Eye (tissue), 1 donor: ENCODE results near the gene POLR1G.
"Not testable (repeated sequence)": the region's sequence is repeated elsewhere in the genome, so short reads cannot be mapped to it uniquely, and the experiment has no call there.

Source experiments
- DNase-seq: peaks from one replicate; pipeline ENCODE4 v3.0.0-alpha.2; 2015

The POLR1G gene

DNA sequence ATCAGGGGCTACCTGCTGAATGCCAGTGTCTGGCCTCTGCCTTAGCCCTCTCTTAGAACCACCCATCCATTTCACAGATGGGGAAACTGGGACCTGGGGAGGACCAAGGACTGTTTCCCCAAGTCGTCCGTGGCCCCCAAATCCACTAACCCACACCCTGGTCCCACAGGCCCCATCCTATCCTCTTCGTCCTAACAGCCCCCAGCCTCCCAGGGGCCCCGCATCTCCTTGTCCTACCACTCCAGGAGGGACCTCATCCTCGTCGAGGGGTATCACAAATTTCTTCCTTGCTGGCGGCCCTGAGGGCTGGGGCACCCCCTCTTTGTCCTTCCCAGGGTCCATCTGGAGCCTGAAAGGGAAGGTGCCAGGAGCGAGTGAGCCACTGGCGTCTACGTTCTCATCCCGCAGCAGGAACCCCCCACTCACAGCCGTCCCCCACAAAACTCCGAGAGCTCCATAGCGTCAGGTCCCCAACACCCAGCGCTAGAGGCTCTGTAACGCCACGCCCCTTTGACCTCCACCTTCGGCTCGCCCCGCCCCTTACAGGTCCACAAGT is 16.7 kb downstream of the POLR1G start:
- no peak for DNase-seq

DNA sequence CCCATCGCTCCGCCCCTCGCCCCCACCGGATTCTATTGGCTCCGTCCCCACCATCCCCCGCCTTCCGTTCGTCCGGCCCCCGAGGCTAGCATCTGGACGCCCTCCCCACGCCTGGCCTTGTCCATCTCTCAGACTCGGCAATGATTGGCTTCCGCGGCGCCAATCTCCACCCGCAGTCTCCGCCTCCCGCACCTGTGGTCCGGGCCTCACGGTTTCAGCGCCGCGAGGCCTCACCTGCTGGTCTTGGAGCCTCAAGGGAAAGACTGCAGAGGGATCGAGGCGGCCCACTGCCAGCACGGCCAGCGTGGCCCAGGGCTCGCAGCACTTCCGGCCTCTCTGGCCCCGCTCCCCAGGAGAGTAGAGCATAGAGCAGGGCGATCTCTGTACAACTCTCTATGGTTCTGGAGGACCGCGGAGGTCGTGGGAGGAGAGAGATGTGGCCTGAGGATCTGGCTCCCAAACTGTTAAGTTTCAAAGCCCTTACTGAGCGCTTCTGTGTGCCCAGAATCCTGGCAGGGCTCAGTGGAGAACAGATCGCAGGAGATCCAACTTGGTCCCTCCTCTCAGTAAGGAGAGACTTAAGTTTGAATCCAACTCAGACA is 17.2 kb downstream of the POLR1G start, which contains the start of gene ERCC1:
ERCC1 (minus strand) TSS at position 329 of the 602 bp plus-strand sequence. CDS start 543 bp downstream, outside the sequence.
- DNase-seq: peak; percentile 97

DNA sequence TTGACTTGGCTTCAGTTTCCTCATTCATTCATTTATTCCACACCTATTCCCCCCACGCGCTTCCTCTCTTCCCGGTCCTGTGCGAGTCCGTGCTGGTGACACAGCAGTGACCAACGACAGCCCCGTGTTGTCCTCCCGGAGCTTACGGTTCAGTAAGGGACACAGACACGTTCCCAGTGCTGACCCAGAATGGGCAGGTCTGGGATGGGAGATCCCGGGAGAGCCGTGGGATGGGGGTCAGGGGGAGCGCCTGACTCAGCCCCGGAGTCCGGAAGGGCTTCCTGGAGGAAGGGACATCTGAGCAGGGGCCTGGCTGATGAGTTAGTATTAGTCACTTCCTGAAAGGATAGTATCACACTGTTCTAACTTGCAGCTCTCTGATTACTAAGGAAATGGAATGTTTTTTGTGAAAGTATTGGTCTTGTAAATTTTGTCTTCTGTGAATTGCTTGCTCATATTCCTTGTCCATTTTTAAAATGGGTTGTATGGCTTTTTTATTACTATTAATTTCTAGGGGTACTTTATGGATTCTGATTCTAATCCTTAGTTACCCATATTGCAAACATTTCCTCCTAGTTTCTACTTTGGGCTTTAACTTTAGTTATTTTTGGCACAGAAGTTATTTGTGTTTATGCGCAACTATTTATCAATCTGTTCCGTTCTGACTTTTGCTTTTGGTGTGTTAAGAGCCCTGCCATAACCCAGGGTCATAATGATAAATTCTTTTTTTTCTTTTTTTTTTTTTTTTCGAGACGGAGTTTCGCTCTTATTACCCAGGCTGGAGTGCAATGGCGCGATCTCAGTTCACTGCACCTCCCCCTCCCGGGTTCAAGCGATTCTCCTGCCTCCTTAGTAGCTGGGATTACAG is 18.0 kb downstream of the POLR1G start:
- no peak for DNase-seq

DNA sequence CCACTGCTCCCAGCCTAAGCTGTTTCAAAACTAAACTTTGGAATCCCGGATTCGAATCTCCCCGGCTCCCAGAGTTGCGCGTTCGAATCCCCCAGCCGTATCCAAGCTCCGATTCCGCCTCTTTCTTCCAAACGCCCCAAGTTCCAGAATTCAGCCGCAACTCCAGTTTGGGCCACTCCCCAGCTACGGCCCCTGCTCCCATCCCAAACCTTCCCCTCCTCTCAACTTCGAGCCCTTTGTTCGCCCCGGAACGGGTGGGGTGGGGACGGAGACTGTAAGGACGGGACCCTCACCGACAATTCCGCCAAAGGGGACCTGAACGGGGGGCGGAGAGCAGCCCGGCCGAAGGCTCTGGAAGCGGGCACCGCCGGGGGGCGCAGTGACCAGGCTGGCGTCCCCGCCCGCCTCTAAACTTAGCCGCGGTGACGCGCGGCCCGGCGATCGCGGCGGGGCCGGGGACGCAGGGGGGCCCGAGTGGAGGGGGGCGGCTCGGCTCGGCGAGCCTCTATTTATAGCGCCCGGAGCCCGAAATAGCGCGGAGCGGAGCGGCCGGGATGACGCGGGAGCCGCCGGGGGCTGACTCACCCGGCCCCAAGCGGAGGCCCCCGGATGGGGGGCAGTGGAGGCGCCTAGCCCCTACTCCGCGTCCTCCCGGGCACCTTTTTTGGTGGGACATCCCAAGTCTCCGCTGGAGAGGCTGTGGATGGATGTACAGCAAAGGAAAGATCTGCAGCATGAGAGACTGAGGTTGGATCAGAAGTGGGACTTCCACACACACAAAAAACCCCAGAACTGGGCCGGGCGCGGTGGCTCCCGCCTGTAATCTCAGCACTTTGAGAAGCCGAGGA is 22.2 kb downstream of the POLR1G start:
- DNase-seq: peak; percentile 60

DNA sequence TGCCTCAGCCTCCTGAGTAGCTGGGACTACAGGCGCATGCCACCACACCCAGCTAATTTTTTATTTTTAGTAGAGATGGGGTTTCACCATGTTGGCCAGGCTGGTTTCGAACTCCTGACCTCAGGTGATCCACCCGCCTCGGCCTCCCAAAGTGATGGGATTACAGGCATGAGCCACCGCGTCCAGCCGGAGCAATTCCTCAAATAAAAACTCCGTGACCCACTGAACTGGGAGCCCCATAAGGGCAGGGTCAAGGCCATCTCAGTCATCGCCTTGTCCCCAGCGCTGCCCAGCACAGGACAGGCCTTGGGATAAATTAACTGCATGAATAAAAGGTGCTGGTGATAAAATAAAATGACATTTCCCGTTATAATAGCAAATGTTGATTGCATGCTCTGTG is 23.5 kb downstream of the POLR1G start:
- DNase-seq: not testable (repeated sequence)

DNA sequence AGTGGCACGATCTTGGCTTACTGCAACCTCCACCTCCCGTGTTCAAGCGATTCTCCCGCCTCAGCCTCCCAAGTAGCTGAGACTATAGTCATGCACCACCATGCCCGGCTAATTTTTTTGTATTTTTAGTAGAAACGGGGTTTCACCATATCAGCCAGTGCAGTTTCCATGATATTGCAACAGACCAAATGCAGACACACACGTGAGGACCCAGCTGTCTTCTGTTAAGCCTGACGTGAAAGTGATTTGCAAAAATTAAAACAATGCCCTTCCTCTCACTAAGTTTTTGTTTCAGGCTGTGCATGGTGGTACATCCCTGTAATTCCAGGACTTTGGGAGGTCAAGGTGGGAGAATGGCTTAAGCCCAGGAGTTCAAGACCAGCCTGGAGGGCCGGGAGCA is 24.6 kb downstream of the POLR1G start:
- DNase-seq: not testable (repeated sequence)

DNA sequence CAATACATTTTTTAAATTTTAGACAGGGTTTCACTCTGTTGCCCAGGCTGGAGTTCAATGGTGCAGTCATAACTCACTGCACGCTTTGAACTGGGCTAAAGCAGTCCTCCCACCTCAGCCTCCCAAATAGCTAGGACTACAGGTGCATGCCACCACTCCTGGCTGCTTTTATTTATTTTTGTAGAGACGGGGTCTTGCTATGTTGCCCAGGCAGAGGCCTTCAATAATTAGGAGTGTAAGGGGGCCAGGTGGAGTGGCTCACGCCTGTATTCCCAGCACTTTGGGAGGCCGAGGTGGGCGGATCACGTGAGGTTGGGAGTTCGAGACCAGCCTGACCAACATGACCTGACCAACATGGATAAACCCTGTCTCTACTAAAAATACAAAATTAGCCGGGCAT is 26.1 kb downstream of the POLR1G start:
- not testable (repeated sequence) for DNase-seq

DNA sequence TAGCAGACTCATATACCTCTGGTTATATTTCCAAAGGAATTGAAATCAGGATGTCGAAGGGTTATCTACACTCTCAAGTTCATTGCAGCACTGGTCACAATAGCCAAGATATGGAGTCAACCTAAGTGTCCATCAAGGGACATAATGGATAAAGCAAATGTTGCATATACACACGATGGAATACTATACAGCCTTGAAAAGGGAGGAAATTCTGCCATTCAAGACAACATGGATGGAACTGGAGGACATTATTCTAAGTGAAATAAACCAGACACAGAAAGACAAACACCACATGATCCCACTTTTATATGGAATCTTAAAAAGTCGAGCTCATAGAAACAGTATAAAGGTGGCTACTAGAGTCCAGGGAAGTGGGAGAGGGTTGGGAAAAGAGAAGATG is 30.9 kb downstream of the POLR1G start:
- DNase-seq: no peak

DNA sequence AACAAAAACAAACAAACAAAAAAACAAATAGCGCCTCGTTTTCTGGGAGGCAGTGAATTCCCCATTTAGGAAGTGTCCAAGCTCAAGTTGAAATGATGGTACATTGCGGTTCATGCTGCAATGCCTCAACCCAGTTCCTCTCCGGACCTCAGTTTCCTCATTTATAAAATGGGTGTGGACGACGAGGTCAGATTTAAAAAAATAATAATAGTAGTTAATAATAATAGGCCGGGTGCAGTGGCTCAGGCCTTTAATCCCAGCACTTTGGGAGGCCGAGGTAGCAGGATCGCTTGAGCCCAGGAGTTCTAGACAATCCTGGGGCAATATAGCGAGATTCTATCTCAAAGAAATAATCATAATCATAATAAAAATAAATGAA is 32.7 kb downstream of the POLR1G start:
- no peak for DNase-seq

DNA sequence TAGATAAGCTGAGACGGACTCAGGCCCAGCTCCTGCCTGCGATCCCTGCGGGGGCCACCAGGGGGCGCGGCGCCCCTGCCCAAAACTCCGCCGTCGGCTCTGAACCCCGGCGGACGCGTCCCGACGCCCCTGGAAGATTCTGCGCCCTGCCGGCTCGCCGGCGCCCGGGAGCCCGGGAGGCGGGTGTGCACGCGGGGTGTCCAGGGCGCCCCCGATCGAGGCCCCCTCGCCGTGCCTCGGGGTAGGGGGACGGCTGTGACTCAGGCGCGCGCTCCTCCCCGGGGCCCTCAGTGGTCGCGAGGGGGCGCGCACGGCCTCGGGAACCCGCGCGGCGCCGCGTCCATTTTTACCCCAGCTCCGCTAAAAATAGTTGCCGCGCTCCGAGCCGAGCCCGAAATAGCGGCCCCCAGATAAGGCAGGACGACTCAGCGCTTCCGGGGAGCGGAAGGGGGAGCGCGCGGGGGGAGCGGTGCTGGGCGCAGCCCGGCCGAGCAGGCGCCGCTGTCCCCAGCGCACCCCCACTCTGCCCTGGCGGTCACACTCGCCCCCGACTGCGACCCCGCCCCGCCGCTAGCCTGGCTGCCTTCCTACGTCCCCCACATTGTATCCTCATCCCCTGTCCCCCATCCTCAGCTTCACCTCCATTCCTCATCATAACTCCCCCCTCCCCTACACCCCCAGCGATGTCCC is 33.3 kb downstream of the POLR1G start:
- peak; percentile 95 for DNase-seq

DNA sequence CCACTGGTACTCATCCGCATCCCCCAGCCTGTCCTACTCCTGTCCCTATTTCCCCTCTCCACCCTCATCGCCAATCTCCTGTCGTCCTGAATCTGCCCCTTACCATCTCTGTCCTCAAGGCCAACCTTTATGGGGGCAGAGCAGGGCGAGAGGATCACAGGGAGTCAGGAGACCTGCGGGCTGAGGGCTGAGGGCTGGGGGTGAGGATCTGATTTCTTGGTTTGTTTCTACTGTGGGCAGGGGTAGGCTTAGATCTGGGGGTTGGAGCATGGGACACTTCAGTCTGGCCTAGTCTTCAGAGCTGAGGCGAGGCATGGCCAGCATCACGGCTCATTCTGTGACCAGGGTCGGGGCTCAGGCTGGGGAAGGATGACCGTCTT is 33.8 kb downstream of the POLR1G start:
- DNase-seq: peak; percentile 59

DNA sequence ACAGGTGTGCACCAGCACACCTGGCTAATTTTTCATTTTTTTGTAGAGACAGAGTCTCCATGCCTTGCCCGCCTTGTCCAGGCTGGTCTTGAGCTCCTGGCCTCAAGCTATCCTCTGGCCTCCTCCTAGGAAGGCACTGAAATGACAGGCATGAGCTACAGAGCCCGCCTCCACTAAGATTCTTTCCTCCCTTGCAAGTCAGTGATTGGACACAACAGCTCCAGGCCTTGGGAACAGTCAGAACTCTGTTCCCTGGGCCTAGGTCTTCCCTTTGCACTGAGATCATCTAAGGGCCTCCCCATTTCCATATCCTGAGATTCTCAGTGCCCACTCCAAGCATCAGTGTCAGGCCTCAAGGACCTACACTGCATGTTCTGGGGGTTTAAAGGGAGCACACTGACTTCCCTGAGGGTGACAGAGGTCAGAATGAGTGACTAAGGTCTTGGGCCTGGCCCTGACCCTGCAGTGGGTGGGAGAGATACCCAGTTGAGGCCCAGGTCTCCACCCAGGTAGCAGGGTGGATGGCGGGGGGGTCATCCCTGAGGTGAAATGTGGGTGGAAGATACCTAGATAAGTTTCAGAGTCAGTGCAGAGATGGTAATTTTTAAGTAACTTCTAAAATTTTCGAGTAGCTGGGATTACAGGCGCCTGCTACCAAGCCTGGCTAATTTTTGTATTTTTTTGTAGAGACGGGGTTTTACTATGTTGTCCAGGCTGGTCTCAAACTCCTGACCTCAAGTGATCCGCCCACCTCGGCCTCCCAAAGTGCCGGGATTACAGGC is 34.6 kb downstream of the POLR1G start:
- DNase-seq: peak; percentile 60

DNA sequence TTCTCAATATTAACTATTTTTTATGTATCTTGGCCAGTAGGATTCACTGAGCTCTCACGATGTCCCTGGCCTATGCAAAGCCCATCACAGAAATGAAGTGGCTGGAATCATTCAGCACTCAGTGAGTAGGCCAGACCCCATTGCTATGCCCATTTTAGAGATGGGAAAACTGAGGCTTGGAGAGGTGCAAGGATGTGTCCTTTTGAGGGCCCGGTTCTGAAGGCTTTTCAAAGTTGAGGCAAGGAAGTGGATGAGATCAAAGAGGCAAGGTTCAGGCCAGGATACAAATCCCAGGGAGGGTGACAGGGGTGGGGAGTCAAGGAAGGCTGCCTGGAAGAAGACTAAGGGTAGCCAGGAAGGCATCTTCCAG is 35.9 kb downstream of the POLR1G start:
- peak; percentile 39 for DNase-seq

DNA sequence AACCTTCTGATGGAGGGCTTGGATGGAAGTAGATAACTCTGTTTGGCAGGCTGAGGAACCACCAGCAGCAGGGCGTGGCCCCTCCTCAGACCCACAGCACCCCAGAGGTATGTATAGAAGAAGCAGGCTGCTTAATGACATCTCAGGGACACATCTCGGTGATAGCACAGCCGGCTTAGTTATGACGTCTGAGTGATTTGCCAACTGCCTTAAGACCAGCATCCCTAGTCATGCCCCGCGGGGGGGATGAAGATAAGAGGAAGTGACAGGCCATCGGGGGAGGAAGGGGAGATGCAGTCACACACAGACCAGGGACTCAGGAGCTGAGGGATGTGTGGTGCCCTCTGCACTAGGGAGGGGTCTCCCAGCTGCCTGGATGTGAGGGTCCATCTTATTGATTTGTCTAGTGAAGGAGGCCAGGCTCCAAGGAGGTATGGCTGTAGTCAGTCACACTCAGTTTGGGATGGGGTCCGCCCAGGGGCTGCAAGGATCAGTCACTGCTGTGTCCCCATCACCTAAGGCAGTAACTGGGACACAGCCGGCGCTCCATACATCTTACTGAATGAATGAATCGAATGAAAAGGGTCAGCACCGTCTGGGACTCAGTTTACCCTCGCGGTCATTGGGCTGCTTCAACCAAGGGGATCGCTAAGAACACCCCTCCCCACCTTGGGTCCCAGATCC is 36.5 kb downstream of the POLR1G start:
- DNase-seq: peak; percentile 90

DNA sequence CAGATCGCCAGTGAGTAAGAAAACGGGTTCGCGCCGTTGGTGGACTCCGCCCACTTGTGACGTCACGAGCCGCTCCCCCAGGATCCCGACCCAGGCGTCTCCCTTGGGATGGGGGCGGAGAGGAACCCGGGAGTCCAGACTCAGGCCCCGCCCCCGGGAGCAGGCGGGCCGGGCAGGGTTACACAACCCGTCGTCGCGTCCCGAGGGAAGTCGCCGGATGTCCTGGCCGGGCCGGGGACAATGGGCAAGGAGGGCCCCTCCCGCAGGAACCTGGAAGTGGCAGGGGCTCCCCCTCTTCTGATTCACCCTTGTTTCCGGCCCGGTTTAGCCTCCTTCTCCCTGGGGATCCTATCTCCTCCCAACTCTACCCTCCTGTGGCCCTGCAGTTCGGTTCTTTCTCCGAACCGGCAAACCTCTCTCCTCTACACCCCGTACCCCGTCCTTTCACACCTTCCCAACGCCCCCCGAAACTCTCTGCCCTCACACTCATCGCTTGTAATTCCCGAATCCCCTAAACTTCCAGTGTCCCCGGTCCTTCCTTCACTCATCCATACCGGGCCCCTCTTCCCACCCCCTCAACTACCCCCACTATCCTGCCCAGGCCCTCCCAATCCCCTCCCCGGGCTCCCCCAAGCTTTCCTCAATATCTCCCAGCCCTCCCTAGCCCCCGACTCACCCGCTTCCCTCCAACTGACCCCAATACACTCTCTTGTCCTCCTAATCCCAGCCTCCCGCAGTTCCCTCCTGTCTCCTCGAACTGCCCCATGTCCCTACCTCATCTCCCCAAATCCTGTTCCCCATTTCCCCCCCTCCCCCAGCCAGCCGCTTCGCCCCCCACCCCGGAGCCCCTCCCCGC is 37.2 kb downstream of the POLR1G start:
- peak; percentile 93 for DNase-seq

DNA sequence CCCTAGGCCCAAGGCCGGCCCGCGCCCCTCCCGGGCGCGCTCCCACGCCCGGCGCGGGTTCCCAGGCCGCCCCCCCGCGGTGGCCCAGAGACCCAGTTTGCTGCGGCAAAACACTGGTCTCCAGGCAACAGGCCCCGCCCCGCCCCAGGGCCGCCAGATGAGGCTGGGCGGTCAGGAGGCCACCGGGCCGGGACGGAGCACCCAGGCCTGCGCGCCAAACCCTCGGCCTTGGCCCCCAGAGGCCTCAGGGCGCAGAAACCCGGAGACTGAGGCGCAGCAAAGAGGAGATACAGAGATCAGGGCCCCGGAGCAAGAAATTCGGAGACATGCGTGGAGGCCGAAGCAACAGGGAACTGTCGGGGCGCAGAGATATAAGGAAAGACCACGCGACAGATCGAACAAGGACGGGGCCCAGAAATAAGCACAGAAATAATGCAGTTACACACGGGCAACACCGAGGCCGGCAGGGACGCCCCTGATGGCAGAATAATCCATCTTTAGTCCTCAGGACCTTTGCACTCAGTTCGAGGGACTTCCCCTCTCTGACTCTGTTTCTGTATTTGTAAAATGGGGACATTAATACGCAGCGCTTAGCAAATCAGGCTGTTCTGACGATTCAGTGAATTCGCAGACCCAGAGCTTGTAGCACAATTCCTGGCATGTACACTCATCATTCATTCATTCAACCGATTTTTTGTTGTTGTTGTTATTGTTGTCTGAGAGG is 38.0 kb downstream of the POLR1G start:
- DNase-seq: peak; percentile 95

DNA sequence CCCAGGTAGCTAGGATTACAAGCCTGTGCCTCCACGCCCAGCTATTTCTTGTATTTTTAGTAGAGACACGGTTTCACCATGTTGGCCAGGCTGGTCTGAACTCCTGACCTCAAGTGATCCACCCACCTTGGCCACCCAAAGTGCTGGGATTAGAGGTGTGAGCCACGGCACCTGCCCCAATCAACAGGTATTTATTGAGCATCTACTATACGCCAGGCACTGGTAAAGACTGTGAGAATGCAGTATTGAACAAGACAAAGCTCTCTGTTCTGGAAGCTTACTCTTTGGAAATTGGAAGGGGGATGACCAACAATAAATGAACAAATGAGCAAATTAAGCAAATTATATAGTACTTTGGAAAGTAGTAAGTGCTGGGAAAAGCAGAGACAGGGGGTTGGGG is 38.7 kb downstream of the POLR1G start:
- no peak for DNase-seq

DNA sequence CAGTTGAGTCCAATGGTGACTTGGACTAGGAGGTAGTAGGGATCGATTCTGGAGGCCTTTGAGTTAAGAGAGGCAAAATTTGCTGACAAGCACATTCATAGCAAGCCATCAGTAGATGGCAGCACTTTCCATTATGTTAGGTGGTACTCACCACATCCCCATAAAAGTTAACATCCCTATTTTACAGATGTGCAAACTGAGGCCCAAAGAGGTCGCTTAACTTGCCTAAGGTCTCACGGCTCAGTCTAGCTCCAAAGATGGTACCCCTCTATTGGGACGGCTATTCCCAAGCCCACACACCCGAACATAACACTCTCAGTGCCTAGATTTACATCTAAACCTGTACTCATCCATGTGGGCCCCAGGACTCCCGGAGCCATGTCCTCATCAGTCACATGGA is 39.9 kb downstream of the POLR1G start:
- peak; percentile 43 for DNase-seq

DNA sequence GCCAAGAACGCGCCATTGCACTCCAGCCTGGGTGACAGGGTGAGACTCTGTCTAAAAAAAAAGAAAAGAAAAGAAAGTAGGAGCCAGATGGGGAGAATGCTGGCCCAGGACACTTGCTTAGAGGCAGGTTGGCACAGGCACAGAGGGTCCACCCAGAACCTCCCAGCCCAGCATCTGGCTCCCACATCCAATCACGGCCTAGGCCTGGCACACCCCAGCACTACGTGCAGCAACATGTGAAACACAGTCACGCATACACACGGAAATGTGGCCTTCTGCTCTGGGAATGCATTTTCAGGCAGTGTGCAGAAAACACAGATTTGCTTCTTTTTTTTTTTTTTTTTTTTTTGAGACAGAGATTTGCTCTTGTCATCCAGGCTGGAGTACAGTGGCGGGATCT is 40.5 kb downstream of the POLR1G start:
- DNase-seq: peak; percentile 31

DNA sequence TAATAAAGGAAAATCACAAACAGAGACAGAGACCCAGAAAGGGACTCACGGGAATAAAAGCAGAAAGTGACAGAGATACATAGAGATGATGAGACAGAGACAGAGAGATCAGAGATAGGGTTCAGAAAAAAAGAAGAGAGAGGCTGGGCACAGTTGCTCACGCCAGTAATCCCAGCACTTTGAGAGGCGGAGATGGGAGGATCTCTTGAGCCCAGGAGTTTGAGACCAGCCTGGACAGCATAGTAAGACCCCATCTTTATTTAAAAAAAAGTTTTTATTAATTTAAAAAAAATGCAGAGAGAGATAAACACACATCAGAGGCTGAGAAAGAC is 41.9 kb downstream of the POLR1G start:
- DNase-seq: no peak
